Measurements from ENCODE around the gene SYNCRIP.

DNA sequence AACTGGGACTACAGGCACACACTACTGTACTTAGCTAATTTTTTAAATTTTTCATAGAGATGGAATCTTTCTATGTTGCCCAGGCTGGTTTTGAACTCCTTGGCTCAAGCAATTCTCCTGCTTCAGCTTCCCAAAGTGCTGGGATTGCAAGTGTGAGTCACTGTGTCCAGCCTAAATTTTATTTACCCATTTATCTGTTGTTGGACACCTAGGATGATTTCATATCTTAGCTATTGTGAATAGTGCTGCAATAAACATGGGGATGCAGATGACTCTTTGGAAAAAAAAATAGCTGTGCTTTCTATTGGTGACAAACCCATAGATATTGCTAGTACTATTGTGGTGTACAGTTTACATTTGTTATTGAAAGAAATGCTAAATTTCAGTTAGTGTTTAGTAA lies 19.6 kb upstream of the SYNCRIP start:
- TF ChIP-seq ZNF70 (CRISPR knock-in tag; IDR thresholded peaks at IDR 0.05) (no peak), ZFP30 (CRISPR knock-in tag; IDR thresholded peaks at IDR 0.05) (no peak), TCF4 (CRISPR knock-in tag; IDR thresholded peaks at IDR 0.05; ENCODE audit: borderline replicate concordance) (no peak), RARB (CRISPR knock-in tag; IDR thresholded peaks at IDR 0.05) (no peak), ZNF565 (CRISPR knock-in tag; conservative IDR thresholded peaks at IDR 0.05; ENCODE audit: low read depth) (no peak), ZNF8 (CRISPR knock-in tag; IDR thresholded peaks at IDR 0.05) (no peak), GLIS3 (CRISPR knock-in tag; IDR thresholded peaks at IDR 0.05) (no peak), PPARA (CRISPR knock-in tag; IDR thresholded peaks at IDR 0.05; ENCODE audit: borderline replicate concordance) (no peak), ARNTL (CRISPR knock-in tag; IDR thresholded peaks at IDR 0.05; ENCODE audit: borderline replicate concordance, low read depth) (no peak), BACH2 (CRISPR knock-in tag; IDR thresholded peaks at IDR 0.05; ENCODE audit: borderline replicate concordance) (no peak), ZC3H10 (CRISPR knock-in tag; IDR thresholded peaks at IDR 0.05) (no peak)
- TF ChIP-seq, protein P1, sequence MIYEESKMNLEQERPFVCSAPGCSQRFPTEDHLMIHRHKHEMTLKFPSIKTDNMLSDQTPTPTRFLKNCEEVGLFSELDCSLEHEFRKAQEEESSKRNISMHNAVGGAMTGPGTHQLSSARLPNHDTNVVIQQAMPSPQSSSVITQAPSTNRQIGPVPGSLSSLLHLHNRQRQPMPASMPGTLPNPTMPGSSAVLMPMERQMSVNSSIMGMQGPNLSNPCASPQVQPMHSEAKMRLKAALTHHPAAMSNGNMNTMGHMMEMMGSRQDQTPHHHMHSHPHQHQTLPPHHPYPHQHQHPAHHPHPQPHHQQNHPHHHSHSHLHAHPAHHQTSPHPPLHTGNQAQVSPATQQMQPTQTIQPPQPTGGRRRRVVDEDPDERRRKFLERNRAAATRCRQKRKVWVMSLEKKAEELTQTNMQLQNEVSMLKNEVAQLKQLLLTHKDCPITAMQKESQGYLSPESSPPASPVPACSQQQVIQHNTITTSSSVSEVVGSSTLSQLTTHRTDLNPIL (CRISPR knock-in tag; IDR thresholded peaks at IDR 0.05; ENCODE audit: low read depth): no peak

Measured in SK-N-SH treated with all-trans-retinoic acid at 6 μM for 48 hours (cell line).